ENCODE results near the gene HOXC11.

DNA sequence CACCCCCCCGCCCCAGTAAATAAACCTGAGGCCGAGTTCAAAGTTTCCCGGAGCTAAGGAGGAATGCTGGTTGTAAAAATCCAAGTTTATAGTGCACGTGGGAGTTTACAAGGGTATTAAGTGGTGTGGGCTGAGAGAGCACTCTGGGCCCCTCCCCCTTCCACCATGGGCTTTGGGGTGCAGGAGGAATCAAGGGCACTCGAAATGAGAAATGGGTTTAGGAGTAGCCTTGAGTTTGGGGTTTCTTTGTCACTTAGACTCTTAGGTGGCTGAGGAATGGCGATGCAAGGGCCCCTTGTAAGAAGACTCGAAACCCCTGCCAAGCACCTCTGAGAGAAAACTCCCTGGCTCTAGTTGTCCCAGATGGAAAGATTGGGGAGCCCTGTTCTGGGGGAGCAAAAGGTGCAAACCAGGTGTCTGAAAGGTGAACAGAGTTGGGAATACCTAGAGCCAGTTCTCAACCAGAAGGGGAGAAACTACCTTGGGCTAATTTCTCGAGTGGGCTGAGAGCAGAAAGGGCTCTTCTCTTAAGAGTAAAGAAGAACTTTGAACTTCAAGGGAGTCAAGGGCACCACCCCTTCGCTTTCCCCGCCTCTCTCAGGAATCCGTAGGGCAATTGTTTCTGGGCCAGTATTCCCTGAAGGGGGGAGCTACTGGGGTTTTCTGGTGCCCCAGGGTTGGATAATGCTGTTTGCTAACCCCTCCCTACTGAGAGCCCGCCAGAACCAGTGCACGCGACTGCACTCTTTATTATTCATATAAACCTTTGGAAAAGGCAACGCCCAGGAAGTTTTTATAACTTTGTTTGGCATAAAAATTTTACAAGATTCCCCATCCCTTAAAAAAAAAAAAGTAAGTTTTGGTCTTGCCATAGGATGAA, 5.8 kb downstream of the HOXC11 start:
- TF ChIP-seq CTCF (conservative IDR thresholded peaks at IDR 0.05; ENCODE audit: low read depth in 2 of 2) (no peak), POLR2AphosphoS5 (IDR thresholded peaks at IDR 0.05; ENCODE audit: low read depth) (no peak), ZNF114 (CRISPR knock-in tag; IDR thresholded peaks at IDR 0.05) (no peak), NANOG (IDR thresholded peaks at IDR 0.05; ENCODE audit: borderline replicate concordance) (no peak), EZH2phosphoT487 (IDR thresholded peaks at IDR 0.05; ENCODE audit: unreplicated experiment) (peak; percentile 31), EZH2 (IDR thresholded peaks at IDR 0.05; ENCODE audit: low read depth, unreplicated experiment) (peak; percentile 90), REST (IDR thresholded peaks at IDR 0.05; ENCODE audit: unreplicated experiment) (no peak), JUNB (IDR thresholded peaks at IDR 0.05; ENCODE audit: unreplicated experiment) (no peak), ZNF331 (CRISPR knock-in tag; IDR thresholded peaks at IDR 0.05; ENCODE audit: low read depth) (no peak), CREB1 (CRISPR knock-in tag; IDR thresholded peaks at IDR 0.05; ENCODE audit: low read depth) (no peak), STAT1 (IDR thresholded peaks at IDR 0.05; ENCODE audit: unreplicated experiment) (no peak)
- TF ChIP-seq, protein P1, sequence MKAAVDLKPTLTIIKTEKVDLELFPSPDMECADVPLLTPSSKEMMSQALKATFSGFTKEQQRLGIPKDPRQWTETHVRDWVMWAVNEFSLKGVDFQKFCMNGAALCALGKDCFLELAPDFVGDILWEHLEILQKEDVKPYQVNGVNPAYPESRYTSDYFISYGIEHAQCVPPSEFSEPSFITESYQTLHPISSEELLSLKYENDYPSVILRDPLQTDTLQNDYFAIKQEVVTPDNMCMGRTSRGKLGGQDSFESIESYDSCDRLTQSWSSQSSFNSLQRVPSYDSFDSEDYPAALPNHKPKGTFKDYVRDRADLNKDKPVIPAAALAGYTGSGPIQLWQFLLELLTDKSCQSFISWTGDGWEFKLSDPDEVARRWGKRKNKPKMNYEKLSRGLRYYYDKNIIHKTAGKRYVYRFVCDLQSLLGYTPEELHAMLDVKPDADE (IDR thresholded peaks at IDR 0.05), result no peak

All from GM23338 (cell line).